Measurements from ENCODE around the gene TMEM44.

The TMEM44 gene

GRCh38 chr3:194667363-194667762, 34.1 kb upstream of the TMEM44 start:
- TF ChIP-seq CTCF (IDR thresholded peaks at IDR 0.05; ENCODE audit: control extremely low read depth, extremely low read depth, low read depth, missing control alignments): no peak
- ChIA-PET POLR2A (no interaction called here), CTCF (interaction anchor here (1.2 to 3.5 kb wide), 2 partner anchors 15 to 594 kb away, joined by 3 to 19 read pairs; no protein-coding TSS in a partner anchor)
- no peak for DNase-seq (ENCODE audit: extremely low spot score)

- TF ChIP-seq CTCF (IDR thresholded peaks at IDR 0.05; ENCODE audit: control extremely low read depth, extremely low read depth, low read depth, missing control alignments): no peak
- DNase-seq (ENCODE audit: extremely low spot score): no peak
- CTCF ChIA-PET: no interaction called here
- POLR2A ChIA-PET: no interaction called here
Observed at GRCh38 chr3:194664857-194665256, 31.6 kb upstream of the TMEM44 start.

GRCh38 chr3:194661946-194662345, 28.7 kb upstream of the TMEM44 start:
- TF ChIP-seq CTCF (IDR thresholded peaks at IDR 0.05; ENCODE audit: control extremely low read depth, extremely low read depth, low read depth, missing control alignments): no peak
- no peak for DNase-seq (ENCODE audit: extremely low spot score)
- POLR2A ChIA-PET: no interaction called here
- CTCF ChIA-PET: interaction anchor here (0.7 to 6.3 kb wide), 5 partner anchors 9 to 28 kb away, joined by 3 to 59 read pairs (median 4); partner anchors contain the start of gene LSG1

GRCh38 chr3:194661374-194661773, 28.2 kb upstream of the TMEM44 start:
- CTCF ChIA-PET: interaction anchor here (0.7 to 6.3 kb wide), 6 partner anchors 9 to 27 kb away, joined by 3 to 59 read pairs (median 4); partner anchors contain the start of gene LSG1
- POLR2A ChIA-PET: no interaction called here
- DNase-seq (ENCODE audit: extremely low spot score): no peak

GRCh38 chr3:194659778-194660177, 26.6 kb upstream of the TMEM44 start:
- no peak for DNase-seq (ENCODE audit: extremely low spot score)
- ChIA-PET CTCF (interaction anchor here (1.2 to 6.3 kb wide), 3 partner anchors 11 to 23 kb away, joined by 3 to 59 read pairs (median 3); partner anchors contain the start of gene LSG1), POLR2A (interaction anchor here (0.6 kb wide), 1 partner anchor 150 kb away, joined by 4 read pairs; no protein-coding TSS in a partner anchor)
- no peak for TF ChIP-seq CTCF (IDR thresholded peaks at IDR 0.05; ENCODE audit: control extremely low read depth, extremely low read depth, low read depth, missing control alignments)

More at GRCh38 chr3:194661374-194661773, 28.2 kb upstream of the TMEM44 start:
- TF ChIP-seq CTCF (IDR thresholded peaks at IDR 0.05; ENCODE audit: control extremely low read depth, extremely low read depth, low read depth, missing control alignments): no peak

GRCh38 chr3:194658477-194659242, 25.4 kb upstream of the TMEM44 start:
- POLR2A ChIA-PET: no interaction called here
- no peak for DNase-seq (ENCODE audit: extremely low spot score)
- CTCF ChIA-PET: interaction anchor here (1.2 to 6.3 kb wide), 3 partner anchors 12 to 25 kb away, joined by 3 to 59 read pairs (median 5); partner anchors contain the start of gene LSG1
- TF ChIP-seq CTCF (IDR thresholded peaks at IDR 0.05; ENCODE audit: control extremely low read depth, extremely low read depth, low read depth, missing control alignments): no peak

All from GM10248 (cell line).